GM21423 (cell line): ENCODE measurements around the gene SNPH.

Experiments used
- ATAC-seq: cut with Tn5 transposase; IDR thresholded peaks from one replicate; pipeline ENCODE4 v1.9.1; 2021; ENCODE audit warnings: mild to moderate bottlenecking, moderate library complexity; ENCODE audit not compliant: unreplicated experiment

The SNPH gene

DNA sequence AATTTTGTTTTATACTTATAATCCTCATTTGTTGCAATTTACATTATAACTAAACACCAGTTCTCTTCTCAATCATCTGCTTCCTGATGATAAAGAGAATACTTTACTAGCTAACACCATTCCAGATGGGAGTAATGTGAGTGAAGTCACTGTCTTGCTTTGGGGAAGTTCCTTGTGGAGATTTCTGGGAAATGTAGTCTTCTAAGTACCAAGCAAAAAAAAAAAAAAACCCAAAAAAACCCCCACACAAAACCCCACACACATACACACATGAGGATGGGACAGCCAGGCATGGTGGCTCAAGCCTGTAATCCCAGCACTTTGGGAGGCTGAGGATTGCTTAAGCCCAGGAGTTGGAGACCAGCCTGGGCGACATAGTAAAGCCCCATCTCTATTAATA is 2.2 kb upstream of the SNPH start:
- no peak for ATAC-seq

DNA sequence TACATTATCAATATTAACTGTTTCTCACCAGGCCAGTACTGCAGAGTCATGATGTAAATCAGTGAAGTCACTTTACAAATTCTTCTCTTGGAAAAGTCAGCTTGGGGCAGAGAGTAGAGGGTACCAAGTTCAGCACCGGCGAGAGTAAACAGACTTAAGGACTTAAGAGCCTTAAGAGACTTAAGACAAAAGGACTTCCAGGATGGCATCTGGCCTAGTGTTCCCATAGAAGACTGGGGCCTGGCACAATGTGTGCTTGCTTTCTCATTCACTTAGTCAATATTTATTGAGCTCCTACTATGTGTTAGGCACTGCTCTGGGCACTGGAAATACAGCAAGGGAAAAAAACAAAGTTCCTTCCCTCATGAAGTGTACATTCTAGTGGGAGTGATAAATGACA is 1.4 kb upstream of the SNPH start:
- ATAC-seq, result no peak

DNA sequence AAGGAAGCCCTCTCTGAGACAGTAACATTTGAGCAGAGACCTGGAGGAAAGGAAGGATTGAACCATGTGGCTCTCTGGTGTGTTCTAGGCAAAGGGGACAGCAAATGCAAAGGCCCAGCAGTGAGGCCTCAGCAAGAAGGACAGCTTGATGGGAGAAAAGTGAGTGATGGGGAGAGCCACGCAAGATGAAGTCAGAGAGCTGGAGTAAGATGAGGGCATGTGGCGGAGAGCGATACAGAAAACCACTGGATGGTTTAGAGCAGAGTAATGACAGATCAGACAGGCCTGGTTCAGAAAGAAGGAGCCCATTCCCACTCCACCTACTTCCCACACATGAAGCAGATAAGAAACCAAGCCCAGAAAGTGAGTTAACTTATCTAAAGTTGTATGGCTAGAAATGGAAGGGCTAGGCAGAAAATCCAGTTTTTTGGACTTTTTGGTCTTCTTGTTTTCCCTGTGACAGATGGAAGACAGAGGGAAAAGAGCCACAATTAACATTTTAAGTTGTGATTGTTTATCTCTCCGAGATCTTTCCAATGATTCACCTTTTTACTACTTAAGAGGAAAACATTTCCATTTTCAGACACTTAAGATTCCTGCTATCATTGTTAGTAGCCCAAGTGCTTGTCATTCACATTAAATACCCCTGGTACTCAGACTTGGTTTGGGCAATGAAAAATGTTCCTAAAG is 723 bp upstream of the SNPH start:
- ATAC-seq, result no peak

DNA sequence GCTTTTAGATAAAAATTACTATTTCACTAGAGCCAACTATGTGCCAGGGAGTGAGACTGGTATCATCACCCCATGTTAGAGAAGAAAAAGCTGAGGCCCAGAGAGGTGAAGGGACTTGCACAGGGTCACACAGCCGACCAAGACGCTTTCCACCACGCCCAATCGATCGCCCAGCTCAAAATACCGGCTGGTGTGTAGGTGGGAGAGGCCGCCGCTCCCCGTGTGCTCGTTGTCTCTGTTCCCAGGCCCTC is 253 bp upstream of the SNPH start:
- ATAC-seq, result no peak

DNA sequence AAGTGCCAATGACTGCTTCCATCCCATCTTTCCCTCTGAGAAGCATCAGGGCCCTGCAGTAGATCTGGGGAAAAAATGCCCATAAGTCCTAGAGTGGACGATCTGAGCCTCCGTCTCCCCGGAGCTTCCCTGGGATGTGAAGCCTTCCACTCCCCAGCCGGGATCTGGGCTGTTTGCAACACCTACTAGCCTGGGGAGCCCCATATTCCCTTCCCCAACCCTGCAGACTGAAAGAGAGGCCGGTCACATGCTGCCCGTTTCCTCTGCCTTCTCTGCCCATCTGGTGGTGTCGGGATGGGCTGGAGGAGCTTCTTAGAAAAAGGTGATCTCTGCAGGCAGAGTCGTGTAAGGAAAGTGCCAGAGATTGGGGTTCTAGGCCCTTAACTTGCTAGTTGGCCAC is 1.1 kb downstream of the SNPH start:
- ATAC-seq, result no peak

DNA sequence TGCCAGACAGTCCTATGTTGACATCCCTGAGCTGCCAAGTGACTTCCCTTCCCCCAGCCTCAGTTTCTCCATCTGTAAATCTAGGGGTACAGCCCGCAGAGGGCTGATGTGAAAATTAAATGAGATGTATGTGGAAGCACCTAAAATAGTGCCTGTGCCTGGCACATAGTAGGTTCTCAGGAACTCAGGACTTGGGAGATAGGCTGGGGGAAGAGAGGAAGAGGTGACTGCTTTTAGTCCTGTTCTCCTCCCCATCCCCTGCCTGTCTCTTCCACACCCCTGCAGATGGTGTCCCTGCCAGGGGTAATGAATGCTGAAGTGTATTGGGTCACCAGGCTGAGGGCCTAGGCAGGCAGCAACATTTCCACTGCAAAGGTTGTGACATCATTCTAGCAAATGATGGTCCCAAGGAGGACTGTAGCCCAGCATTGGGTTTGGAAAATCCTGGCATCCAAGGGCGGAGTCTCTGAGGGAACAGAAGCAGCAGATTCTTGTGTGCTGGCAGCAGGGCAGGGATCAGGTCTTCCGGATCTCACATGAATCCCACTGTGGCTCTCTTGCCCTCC is 1.8 kb downstream of the SNPH start:
- no peak for ATAC-seq

DNA sequence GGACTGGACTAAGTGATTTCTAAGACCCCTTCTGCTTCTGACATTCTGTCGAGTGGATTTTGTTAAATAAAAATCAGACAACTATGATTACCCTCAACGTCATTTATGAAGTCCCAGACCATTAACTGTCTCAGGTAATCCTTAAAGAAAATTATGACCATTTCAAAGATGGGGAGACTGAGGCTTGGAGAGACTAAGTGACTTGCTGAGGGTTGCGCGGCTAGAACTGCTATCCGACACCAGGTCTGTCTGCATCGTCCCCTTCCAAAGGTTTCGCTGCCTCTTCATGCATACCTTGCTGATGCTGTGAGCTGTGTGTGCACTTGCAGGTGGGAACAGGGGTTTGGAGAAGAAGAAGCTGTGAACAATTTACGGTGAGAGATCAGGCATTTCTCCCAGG is 3.1 kb downstream of the SNPH start:
- no peak for ATAC-seq

DNA sequence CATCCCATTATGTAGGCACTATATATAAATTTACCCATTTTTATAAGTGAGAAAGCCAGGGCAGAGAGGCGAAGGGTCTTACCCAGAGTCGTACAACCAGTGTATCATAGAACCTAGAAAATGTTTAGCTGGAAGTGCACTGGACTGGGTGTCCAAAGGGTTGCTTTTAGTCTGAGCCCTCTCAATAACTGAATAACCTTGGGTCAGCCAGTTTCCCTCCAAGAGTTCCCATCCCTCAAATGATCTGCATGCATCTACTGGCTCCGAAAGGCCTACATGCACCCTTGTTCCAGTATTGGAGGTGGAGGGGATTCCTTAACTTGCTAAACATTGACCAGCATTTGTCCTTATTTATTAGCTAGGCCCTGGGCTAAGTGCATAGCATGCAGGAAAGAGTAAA is 3.8 kb downstream of the SNPH start:
- ATAC-seq, result no peak

DNA sequence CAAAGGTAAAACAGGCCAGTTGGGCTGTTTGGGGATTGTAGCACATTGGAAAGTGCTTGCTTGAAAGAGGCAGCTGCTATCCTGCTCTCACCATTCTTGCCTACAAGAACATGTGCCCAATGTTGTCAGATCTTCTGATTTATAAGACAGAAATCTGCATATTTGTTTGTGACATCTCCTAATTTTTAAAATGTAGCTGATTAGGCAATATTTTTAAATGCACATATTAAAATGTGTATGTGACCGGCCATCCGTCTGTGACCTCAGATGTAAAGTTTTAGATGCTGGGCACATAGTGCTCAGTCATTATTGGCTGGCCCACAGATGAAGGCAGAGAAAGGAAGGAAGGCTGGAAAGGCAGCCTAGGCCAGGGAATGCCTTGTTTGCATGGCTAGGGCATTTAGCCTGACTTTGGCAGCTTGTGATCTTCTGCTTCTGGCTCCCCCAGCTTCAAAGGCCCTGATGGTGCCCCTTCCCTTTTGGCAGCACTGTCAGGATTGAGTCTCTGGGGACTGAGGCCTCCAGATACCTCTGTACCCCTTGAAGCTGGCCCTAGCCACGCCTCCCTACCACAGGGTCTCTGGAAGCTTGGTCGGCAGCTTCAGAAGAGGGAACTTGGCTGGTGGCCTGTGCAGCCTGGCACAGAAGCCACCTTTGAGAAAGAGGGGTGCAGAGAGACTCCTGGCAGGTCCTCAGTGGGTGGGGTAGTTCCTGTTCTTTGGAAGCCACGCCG is 6.4 kb downstream of the SNPH start:
- ATAC-seq, result no peak

DNA sequence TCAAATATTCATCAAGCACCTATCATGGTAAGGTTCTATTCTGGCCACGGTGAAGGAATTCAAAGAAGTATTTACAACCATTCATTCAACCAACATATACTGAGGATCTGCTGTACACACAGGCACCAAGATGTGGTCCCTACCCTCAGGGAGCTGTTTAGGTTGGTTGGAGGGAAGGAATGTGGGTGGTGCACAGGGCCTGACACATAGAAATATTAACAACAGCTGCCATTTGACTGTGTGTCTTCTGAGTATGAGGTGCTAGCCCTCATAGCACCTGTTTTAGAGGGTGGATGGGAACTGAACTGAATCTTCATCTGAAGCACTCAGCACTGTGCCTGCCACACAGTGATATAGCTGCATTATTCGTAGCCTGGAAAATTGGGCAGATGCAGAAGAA is 7.3 kb downstream of the SNPH start:
- no peak for ATAC-seq

DNA sequence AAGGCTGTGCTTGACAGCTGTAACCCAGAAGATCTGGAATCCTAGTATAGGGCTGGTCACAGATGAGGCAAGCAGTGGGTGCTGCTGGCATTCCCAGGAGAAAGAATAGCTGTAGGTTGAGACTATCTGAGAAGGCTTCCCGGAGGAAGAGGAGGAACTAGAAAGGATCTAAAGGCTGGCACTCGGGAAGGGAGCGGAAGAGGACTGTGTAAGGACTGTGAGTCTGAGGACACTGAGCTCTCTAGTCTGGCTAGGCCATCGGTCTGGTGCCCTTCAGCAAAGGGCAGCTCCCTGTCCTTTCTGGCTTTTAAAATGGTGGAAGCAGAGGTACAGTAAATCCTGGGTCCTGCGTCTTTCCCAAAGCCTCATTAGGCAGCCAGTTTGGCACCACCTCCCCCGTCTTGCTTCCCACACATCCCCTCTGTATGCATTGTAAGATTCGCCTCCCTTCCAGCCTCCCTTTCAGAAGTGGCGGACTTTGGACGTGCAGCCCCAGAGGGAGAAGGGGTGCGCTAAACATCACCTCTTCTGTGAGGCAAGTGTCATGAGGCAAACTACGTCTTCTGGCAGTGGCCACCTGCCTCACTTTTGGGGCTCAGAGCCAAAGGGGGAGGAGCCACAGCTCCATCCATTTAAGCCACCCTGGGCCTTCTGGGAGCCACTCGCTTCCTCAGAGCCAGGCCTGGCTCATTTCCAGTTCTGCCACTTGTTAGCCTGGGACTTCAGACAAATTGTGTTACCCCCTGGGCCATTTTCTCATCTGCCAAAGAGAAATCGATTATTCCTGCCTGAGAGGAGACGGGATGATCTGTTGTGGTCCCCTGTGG is 8.6 kb downstream of the SNPH start:
- ATAC-seq, result no peak

DNA sequence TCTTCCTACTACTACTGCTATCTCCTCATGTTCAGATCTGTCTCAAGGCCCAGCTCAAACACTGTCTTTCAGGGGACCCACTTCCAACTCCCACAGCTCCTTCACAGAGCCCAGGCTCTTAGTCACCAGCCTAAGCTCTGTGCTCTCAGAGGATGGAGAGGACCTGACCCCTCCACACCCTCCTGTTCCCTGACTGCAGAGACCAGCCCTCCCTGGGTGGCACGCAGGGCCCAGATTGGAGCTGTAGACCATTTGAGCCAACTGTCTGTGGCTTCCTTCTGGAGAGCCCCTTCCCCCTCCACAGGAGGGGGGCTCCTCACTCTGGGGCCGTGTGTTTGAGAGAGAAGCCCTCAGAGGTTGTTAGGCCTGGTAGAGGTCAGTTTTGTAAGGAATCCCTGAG is 9.8 kb downstream of the SNPH start:
- ATAC-seq, result no peak

DNA sequence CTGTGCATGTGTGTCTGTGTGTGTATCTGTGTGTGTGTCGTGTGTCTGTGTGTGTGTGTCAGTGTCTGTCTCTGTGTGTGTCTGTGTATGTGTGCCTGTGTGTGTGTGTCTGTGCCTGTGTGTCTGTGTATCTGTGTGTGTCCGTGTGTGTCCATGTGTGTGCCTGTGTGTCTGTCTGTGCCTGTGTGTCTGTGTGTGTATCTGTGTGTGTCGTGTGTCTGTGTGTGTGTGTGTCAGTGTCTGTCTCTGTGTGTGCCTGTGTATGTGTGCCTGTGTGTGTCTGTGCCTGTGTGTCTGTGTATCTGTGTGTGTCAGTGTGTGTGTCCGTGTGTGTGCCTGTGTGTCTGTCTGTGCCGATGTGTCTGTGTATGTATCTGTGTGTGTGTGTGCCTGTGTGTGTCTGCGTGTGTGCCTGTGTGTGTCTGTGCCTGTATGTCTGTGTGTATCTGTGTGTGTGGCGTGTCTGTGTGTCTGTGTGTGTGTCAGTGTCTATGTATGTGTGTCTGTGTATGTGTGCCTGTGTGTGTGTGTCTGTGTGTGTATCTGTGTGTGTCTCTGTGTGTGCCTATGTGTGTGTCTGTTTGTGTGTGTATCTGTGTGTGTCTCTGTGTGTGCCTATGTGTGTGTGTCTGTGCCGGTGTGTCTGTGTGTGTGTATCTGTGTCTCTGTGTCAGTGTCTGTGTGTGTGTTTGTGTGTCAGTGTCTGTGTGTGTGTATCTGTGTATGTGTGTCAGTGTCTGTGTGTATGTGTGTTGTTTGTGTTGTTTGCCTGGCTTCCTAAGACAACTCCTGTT is 11.6 kb downstream of the SNPH start:
- no peak for ATAC-seq

DNA sequence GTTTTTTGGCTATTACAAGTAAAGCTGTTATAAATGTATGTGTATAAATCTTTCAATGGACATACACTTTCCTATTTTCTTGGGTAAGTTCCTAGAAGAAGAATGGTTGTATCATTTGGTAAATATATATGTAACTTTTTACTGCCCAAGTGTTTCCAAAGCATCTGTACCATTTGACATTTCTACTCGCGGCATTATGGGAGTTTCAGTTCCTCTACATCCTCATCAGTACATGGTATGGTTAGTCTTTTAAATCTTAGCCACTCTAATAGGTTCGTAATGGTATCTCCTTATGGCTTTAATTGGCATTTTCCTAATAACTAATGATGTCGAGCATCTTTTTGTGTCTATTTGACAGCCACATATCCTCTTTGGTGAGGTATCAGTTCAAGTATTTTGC is 12.9 kb downstream of the SNPH start:
- ATAC-seq, result no peak

DNA sequence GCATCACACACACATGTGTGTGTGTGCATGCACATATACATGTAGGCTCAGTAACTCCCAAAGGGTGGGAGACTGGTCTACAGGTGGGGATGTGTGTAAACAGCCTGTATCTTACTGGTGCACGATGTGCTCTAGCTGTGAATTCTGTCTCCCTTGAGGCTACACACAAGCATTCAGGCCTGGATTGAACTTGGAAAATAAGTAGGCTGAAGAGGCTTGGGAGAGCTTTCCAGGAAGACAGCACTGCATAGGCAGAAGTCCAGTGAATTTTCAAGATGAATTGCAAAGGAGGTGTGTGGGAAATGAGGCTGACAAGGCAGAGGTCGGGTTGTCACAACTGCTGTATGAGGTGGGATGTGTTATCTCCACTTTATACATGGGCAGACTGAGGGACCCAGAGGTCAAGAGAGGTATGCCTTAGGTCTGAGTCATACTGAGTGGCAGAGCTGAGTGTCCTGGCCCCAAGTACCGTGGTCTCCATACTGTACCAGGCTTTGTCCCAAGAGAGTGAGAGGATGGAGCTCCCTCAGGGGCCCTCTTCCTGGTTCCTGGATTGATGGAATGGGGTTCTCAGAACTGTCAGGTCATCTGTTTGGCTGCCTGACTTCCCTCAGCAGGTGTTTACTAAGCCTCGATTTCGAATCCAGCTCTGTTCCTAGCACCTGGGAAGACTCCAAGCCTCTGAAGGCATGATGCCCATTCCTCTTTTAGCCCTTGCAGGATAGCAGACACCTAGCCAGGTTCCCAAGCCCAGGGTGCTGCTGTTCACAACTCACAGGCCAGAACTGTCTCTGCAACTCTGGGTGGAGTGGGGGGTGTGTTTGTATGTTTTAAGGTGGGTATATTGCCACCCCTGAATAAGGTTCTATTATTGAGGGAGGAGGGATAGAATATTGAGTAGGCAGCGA is 14.4 kb downstream of the SNPH start:
- ATAC-seq, result no peak

DNA sequence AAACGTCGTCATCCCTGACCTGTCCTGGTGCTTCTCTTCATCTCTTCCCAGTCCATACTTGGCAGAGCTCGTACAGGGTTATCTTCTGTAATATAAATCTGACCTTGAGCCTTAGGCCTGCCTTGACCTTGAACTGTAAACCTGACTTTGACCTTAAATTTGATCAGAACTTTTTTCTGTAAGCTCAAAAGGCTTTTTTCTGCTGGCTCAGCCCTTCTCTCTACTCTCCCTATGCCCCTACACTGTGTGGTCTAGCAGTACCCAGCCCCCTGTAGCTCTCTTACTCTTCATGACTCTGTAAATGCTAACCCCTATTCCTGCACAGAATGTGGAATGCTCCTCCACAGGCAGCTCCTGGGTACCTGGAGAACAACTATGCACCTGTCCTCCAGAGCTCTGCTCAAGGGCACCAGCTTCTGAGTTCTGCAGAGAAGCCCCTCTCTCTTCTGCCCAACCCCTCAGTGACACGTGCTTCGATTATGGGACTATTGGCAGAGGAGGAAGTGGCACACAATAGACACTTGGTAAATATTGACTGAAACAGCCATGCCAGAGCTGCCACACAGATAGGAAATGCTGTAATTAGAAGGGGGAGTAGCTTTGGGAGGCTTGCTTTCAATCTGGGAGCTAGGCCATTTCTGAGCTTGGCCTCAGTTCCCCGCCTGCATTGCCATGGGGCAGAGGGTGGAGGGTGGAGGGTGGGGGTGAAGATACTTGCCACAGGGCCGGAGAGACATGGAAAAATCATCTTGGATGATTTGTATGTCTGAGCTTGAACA is 15.4 kb downstream of the SNPH start:
- no peak for ATAC-seq

DNA sequence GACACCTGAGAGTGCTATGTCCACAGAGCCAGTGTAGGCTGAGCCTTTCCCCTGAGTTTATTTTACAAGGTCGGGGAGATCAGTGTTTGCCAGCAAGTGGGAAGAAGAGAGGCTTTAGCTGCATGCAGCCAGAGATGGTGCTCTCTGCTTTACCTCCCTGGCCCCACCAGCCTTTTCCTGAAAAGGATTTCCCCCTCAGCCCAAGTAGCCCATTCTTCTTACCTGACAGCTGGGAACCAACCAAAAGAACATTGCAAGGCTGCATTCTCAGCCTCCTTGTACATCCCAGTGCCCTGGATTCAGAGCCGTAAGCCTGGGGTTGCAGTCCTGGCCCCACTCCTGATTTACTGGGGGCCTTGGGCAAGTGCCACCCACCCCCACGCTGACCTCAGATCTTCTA is 16.9 kb downstream of the SNPH start:
- no peak for ATAC-seq

DNA sequence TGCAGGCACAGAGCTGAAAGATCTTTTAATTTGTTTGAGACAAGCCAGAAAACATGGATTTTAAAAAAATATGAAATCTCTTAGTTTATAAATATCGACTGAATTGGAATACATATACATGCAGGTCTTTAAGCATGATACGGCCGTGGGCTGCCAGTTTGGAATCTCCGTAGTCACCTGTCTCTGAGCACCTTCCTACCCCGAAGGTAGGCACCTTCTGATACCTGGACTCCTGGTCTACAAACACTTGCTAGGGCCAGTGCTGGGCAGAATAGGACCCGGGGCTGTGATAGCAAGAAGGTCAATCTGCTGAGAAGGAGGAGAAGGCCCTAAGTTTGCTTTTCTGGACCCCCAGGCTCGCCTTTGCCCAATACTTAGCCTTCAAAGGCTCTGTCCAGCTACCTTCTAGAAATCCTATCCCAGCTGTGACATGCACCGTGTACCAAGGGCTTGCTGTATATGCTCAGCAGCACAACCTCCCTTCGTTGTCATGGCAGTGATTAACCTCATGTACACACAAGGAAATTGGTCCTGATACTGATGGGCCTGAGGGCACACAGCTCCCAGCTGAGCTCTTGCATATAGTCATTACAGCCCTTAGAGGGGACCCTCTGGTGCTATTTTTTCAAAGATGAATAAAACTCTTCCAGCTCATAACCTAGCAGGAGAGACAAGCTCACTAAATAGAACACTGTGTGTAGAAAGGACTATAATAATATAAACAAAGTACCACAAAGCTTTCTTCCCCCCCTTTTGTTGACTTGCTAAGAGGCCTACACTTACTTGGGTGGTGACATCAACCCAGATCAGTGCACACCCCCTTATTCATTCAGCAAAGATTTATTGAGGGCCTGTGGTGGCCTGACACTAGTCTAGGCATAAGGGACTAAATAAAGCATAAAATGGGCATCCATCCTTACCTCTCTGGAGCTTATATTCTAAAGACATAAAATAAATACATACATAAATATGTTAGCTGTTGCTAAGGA is 17.7 kb downstream of the SNPH start:
- ATAC-seq, result no peak
